Left lung (tissue), 10 donors: ENCODE results near the gene ATXN10. TPM values are rescaled to one million over a fixed set of nuclear protein-coding genes. Genes with fewer than 3 reads are reported as not detected.
"Not testable (repeated sequence)": the region's sequence is repeated elsewhere in the genome, so short reads cannot be mapped to it uniquely, and the experiment has no call there.

Experiments used
- ATAC-seq: fragments of 200-7000 bp; cut with Tn5 transposase; one replicate; pipeline ENCODE4 v1.9.1; 2020; ENCODE audit warnings: moderate library complexity
- DNase-seq, 4 donors: peaks; one replicate each; pipeline ENCODE4 v3.0.0-alpha.2; 2013 to 2020
- H3K27ac ChIP-seq, 2 donors: fragments of 200-600 bp; sonication (generic) in 1 of 2; one replicate each; pipeline versions ENCODE4 v1.5.0 to v1.8.0; 2020 to 2021
- H3K27me3 ChIP-seq, 2 donors: fragments of 200-600 bp; sonication (generic) in 1 of 2; one replicate each; pipeline versions ENCODE4 v1.5.0 to v1.8.0; 2020 to 2021
- H3K36me3 ChIP-seq, 2 donors: fragments of 200-600 bp; sonication (generic) in 1 of 2; one replicate each; pipeline versions ENCODE4 v1.5.0 to v1.8.0; 2020 to 2021
- H3K4me1 ChIP-seq, 2 donors: fragments of 200-600 bp; one replicate each; pipeline ENCODE4 v1.8.0; 2021
- H3K4me3 ChIP-seq, 2 donors: fragments of 200-600 bp; sonication (generic) in 1 of 2; one replicate each; pipeline versions ENCODE4 v1.5.0 to v1.8.0; 2020 to 2021; ENCODE audit warnings: mild to moderate bottlenecking in 1 of 2
- H3K9me3 ChIP-seq, 2 donors: fragments of 200-600 bp; sonication (generic) in 1 of 2; one replicate each; pipeline versions ENCODE4 v1.5.0 to v1.8.0; 2020 to 2021
- CTCF ChIP-seq, 2 donors: fragments of 200-600 bp; sonication (generic) in 1 of 2; IDR thresholded peaks; one replicate each; pipeline versions ENCODE4 v1.5.0 to v1.8.0; 2021; ENCODE audit warnings: antibody characterized with exemption in 2 of 2
- intact Hi-C, 2 donors: fragments of 100-400 bp; cut with DNase I; formaldehyde crosslinking; loops; one replicate each; pipeline versions ENCODE4 v1.11.2 to v1.14.2; 2022
- polyA plus RNA-seq, 6 donors: library from polyadenylated mRNA; unstranded; fragments of 120-200 nt; gene quantifications; one replicate each; pipeline ENCODE4 v1.2.1, GENCODE V29; 2013; ENCODE audit not compliant: insufficient read length in 6 of 6
- total RNA-seq, 2 donors: library from RNA; stranded (reverse); fragmentation: NEBNext Ultra II Directional; extraction: Animal tissue kit (Norgen Biotek cat#: 25700); gene quantifications; one replicate each; pipeline ENCODE4 v1.2.1, GENCODE V29; 2021
- donor health status: DM: no; HTN: yes; CAD: no.
- donor health status: DM: no; HTN: no; CAD: no.

The ATXN10 gene
- total and polyA plus RNA-seq, 8 donors = 117 to 281 (median 237) TPM

- Histone ChIP-seq H3K9me3 (no peaks in the 10 kb centered on the region), H3K4me3 (no peak overlapping the region), H3K27ac (no peak overlapping the region), H3K27me3 (peaks cover 0 to 14% of the 10 kb centered on the region in 2 donors), H3K4me1 (no peaks in the 10 kb centered on the region), H3K36me3 (no peaks in the 10 kb centered on the region)
- DNase-seq (no peak), ATAC-seq (no peak)
- TF ChIP-seq CTCF (IDR thresholded peaks at IDR 0.05) = no peak
- intact Hi-C loops = no loop called here
These were observed 13.9 kb upstream of the ATXN10 start for GRCh38 chr22:45657701-45658100.

- no peaks in the 10 kb centered on the region for H3K36me3 ChIP-seq
- ATAC-seq = no peak
These were observed 7.4 kb upstream of the ATXN10 start for GRCh38 chr22:45664136-45664646.

GRCh38 chr22:45667486-45667885 lies 4.1 kb upstream of the ATXN10 start:
- Histone ChIP-seq H3K36me3 (no peaks in the 10 kb centered on the region), H3K27ac (no peak overlapping the region), H3K27me3 (no peaks in the 10 kb centered on the region), H3K9me3 (no peaks in the 10 kb centered on the region), H3K4me1 (peaks cover 0 to 7% of the 10 kb centered on the region in 2 donors), H3K4me3 (no peak overlapping the region)
- no peak for DNase-seq
- no peak for ATAC-seq
- no peak for TF ChIP-seq CTCF (IDR thresholded peaks at IDR 0.05)
- intact Hi-C loops = no loop called here

More at GRCh38 chr22:45664136-45664646, 7.4 kb upstream of the ATXN10 start:
- intact Hi-C loops = no loop called here
- peaks cover 0 to 5% of the 10 kb centered on the region in 2 donors for H3K27me3 ChIP-seq
- TF ChIP-seq CTCF (IDR thresholded peaks at IDR 0.05) = no peak
- no peaks in the 10 kb centered on the region for H3K9me3 ChIP-seq
- no peak overlapping the region for H3K27ac ChIP-seq
- no peak overlapping the region for H3K4me3 ChIP-seq
- no peaks in the 10 kb centered on the region for H3K4me1 ChIP-seq
- no peak for DNase-seq

GRCh38 chr22:45670363-45670762 lies 1.3 kb upstream of the ATXN10 start:
- DNase-seq, H3K4me3 ChIP-seq, H3K27me3 ChIP-seq, ATAC-seq, intact Hi-C loops, H3K27ac ChIP-seq, H3K9me3 ChIP-seq, H3K36me3 ChIP-seq: not testable (repeated sequence)
- H3K4me1 ChIP-seq = peaks cover 10 to 24% of the 10 kb centered on the region in 2 donors

- H3K27me3 ChIP-seq = no peaks in the 10 kb centered on the region
- peak; percentile 2 for ATAC-seq
- intact Hi-C loops = no loop called here
- peak in 1 of 4 donors; percentile 22 for DNase-seq
- H3K27ac ChIP-seq = peak overlapping the region; percentile 83 to 89
- peaks cover 10 to 24% of the 10 kb centered on the region in 2 donors for H3K4me1 ChIP-seq
- H3K4me3 ChIP-seq = peak overlapping the region; percentile 86 to 89
- TF ChIP-seq CTCF (IDR thresholded peaks at IDR 0.05) = no peak
- no peaks in the 10 kb centered on the region for H3K36me3 ChIP-seq
- H3K9me3 ChIP-seq = no peaks in the 10 kb centered on the region
These were observed 452 bp upstream of the ATXN10 start for GRCh38 chr22:45670981-45671782.
